SK-N-SH treated with all-trans-retinoic acid at 6 μM for 48 hours (cell line): ENCODE data around the gene CLDN2.

Experiments used
- ATAC-seq: fragments of 200-7000 bp; cut with Tn5 transposase; 3 replicates; pipeline ENCODE4 v1.9.1; 2020; ENCODE audit warnings: mild to moderate bottlenecking, moderate library complexity
- ARNTL ChIP-seq: fragments of 450-650 bp; formaldehyde crosslinking; IDR thresholded peaks from 2 replicates; pipeline ENCODE4 v1.5.0; 2020; ENCODE audit warnings: low read depth, mild to moderate bottlenecking, moderate library complexity, borderline replicate concordance
- BACH2 ChIP-seq: fragments of 250-450 bp; sonication (Bioruptor Pico); IDR thresholded peaks from 2 replicates; pipeline ENCODE4 v1.9.0; 2021; ENCODE audit warnings: mild to moderate bottlenecking, borderline replicate concordance
- CSDC2 ChIP-seq: fragments of 250-450 bp; sonication (Bioruptor Pico); IDR thresholded peaks from 2 replicates; pipeline ENCODE4 v1.5.0; 2020; ENCODE audit warnings: mild to moderate bottlenecking, moderate library complexity
- ESRRG ChIP-seq: fragments of 250-450 bp; sonication (Bioruptor Pico); IDR thresholded peaks from 2 replicates; pipeline ENCODE4 v1.6.1; 2021; ENCODE audit warnings: mild to moderate bottlenecking
- GLIS3 ChIP-seq: fragments of 250-450 bp; sonication (Bioruptor Pico); IDR thresholded peaks from 2 replicates; pipeline ENCODE4 v1.5.0; 2020; ENCODE audit warnings: mild to moderate bottlenecking, moderate library complexity
- ISL1 ChIP-seq: fragments of 250-450 bp; sonication (Bioruptor Pico); IDR thresholded peaks from 2 replicates; pipeline ENCODE4 v2.1.2; 2022; ENCODE audit warnings: mild to moderate bottlenecking, moderate library complexity
- OSR1 ChIP-seq: fragments of 250-450 bp; sonication (Bioruptor Pico); IDR thresholded peaks from 2 replicates; pipeline ENCODE4 v1.8.0; 2022; ENCODE audit warnings: moderate library complexity, mild to moderate bottlenecking, inconsistent platforms
- PPARA ChIP-seq: fragments of 250-450 bp; sonication (Bioruptor Pico); IDR thresholded peaks from 2 replicates; pipeline ENCODE4 v1.5.0; 2020; ENCODE audit warnings: mild to moderate bottlenecking, borderline replicate concordance
- RARB ChIP-seq: fragments of 250-450 bp; sonication (Bioruptor Pico); IDR thresholded peaks from 2 replicates; pipeline ENCODE4 v1.8.0; 2021; ENCODE audit warnings: mild to moderate bottlenecking, moderate library complexity
- SNAI2 ChIP-seq: fragments of 250-450 bp; sonication (Bioruptor Pico); IDR thresholded peaks from 2 replicates; pipeline ENCODE4 v1.5.0; 2020; ENCODE audit warnings: mild to moderate bottlenecking, moderate library complexity
- TCF4 ChIP-seq: fragments of 250-450 bp; sonication (Bioruptor Pico); IDR thresholded peaks from 2 replicates; pipeline ENCODE4 v1.8.0; 2021; ENCODE audit warnings: mild to moderate bottlenecking, moderate library complexity, borderline replicate concordance
- TOX ChIP-seq: fragments of 250-450 bp; sonication (Bioruptor Pico); IDR thresholded peaks from 2 replicates; pipeline ENCODE4 v1.8.0; 2021; ENCODE audit warnings: mild to moderate bottlenecking, moderate library complexity, borderline replicate concordance
- ZC3H10 ChIP-seq: fragments of 250-450 bp; sonication (Bioruptor Pico); IDR thresholded peaks from 2 replicates; pipeline ENCODE4 v1.5.1; 2021; ENCODE audit warnings: mild to moderate bottlenecking, moderate library complexity
- ZFP3 ChIP-seq: fragments of 250-450 bp; sonication (Bioruptor Pico); IDR thresholded peaks from 2 replicates; pipeline ENCODE4 v1.5.0; 2020; ENCODE audit warnings: mild to moderate bottlenecking, moderate library complexity
- ZFP30 ChIP-seq: fragments of 450-650 bp; formaldehyde crosslinking; IDR thresholded peaks from 2 replicates; pipeline ENCODE4 v1.5.0; 2022; ENCODE audit warnings: mild to moderate bottlenecking, moderate library complexity
- ZNF565 ChIP-seq: fragments of 450-650 bp; formaldehyde crosslinking; conservative IDR thresholded peaks from 2 replicates; pipeline ENCODE4 v1.5.0; 2020; ENCODE audit warnings: low read depth, mild to moderate bottlenecking, moderate library complexity
- ZNF70 ChIP-seq: fragments of 450-650 bp; formaldehyde crosslinking; IDR thresholded peaks from 2 replicates; pipeline ENCODE4 v1.5.0; 2020; ENCODE audit warnings: mild to moderate bottlenecking, moderate library complexity
- TF ChIP-seq, protein P1 (sequence below): fragments of 250-450 bp; sonication (Bioruptor Pico); IDR thresholded peaks from 2 replicates; pipeline ENCODE4 v1.5.1; 2020; ENCODE audit warnings: low read depth, mild to moderate bottlenecking, moderate library complexity
- TF ChIP-seq, protein P2 (sequence below): fragments of 250-450 bp; sonication (Bioruptor Pico); IDR thresholded peaks from 2 replicates; pipeline ENCODE4 v1.8.0; 2021; ENCODE audit warnings: low read depth, mild to moderate bottlenecking, moderate library complexity, borderline replicate concordance
- TF ChIP-seq, protein P3 (sequence below): fragments of 250-450 bp; sonication (Bioruptor Pico); IDR thresholded peaks from 2 replicates; pipeline ENCODE4 v1.5.1; 2021; ENCODE audit warnings: mild to moderate bottlenecking, moderate library complexity

The CLDN2 gene

DNA sequence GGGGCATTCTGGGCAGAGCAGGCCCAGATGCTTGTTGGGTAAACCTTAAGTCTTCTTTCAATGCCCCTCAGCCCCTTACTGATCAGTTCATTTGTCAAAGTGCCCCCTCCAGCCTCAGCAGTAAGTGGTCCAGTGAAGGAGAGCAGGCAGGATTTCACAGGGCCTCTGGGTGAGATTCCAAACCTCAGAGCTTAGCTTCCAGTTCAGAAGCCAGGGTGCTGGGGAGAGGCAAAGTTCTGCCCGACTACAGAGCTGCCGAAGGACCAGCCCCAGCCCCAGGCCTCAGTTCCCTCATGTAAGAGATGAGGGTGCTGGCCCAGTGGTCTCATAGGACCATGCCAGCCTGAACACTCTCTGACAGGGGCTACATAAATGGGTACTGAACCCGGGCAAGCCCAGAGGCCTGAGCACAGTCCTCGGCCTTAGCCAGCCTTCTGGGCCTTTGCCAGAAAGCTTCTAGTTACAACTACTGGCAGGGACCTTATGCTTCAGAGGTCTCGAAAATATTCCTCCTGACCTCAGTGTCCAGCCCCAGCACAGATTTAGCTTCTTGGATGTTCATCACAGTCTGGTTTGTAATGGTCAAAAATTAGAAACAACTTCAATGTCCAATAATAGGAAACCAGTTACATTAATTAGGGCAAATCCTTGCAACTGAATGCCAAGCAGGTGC is 16.2 kb upstream of the CLDN2 start:
- TF ChIP-seq CSDC2 (no peak), TCF4 (CRISPR knock-in tag) (no peak), BACH2 (CRISPR knock-in tag) (no peak)
- no peak for ATAC-seq

DNA sequence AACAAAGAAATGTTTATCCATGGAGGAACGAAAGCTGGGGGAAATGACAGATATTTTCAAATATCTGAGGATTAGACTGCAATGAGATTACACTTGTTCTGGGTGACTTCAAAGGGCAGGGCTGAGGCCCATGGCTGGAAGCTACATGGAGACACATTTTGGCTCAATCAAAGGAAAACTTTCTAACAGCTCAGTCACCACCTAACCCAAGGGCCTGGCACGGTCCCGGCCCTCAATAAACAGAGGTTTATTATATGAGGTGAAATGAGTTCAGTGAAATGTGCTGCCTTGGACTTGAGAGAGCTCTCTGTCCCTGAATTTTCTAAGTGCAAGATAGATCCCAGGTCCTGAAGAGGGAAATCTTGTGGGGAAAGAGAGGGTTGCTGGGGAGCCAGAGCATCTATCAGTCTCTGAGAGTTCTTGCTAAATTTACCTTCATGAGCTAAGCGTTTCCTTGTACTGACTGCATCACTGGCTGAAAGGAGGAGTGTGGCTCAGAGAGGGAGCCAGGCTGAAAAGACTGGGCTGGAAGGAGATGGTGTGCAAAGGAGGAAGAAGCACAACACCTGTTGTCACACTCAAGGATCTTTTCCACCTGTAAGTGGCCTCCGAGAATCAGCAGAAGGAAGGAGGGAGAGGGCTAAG is 15.0 kb upstream of the CLDN2 start:
- ATAC-seq: no peak
- no peak for TF ChIP-seq RARB (CRISPR knock-in tag)
- TF ChIP-seq, protein P1, sequence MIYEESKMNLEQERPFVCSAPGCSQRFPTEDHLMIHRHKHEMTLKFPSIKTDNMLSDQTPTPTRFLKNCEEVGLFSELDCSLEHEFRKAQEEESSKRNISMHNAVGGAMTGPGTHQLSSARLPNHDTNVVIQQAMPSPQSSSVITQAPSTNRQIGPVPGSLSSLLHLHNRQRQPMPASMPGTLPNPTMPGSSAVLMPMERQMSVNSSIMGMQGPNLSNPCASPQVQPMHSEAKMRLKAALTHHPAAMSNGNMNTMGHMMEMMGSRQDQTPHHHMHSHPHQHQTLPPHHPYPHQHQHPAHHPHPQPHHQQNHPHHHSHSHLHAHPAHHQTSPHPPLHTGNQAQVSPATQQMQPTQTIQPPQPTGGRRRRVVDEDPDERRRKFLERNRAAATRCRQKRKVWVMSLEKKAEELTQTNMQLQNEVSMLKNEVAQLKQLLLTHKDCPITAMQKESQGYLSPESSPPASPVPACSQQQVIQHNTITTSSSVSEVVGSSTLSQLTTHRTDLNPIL (CRISPR knock-in tag): no peak
- no peak for TF ChIP-seq ZNF70 (CRISPR knock-in tag)
- TF ChIP-seq PPARA (CRISPR knock-in tag): no peak
- no peak for TF ChIP-seq SNAI2
- no peak for TF ChIP-seq TOX (CRISPR knock-in tag)
- no peak for TF ChIP-seq GLIS3 (CRISPR knock-in tag)

DNA sequence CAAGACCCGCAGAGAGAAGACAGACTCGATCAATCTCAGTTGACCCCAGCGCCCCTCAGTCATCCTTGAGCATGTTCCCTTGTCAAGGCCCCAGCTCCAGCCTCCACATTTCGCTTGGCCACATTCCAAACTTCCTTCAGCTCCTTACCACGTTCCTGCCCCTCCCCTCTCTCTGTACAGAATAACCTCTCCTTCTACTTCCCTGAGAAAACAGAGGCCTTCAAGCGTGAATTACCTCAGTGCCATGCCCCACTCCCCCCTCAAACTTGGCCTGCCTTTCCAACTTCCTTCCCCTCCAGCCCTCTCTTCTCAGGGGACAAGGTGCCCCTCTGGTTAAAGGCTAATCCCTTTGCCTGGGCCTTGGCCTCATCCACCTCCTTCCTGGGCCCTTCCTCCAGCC is 13.8 kb upstream of the CLDN2 start:
- TF ChIP-seq ZNF70 (CRISPR knock-in tag) (no peak), ARNTL (no peak), ISL1 (no peak), BACH2 (CRISPR knock-in tag) (no peak), GLIS3 (CRISPR knock-in tag) (no peak), OSR1 (CRISPR knock-in tag) (no peak), RARB (CRISPR knock-in tag) (no peak), ZFP30 (CRISPR knock-in tag) (no peak), ZNF565 (no peak), ZC3H10 (CRISPR knock-in tag) (no peak)
- TF ChIP-seq, protein P2, sequence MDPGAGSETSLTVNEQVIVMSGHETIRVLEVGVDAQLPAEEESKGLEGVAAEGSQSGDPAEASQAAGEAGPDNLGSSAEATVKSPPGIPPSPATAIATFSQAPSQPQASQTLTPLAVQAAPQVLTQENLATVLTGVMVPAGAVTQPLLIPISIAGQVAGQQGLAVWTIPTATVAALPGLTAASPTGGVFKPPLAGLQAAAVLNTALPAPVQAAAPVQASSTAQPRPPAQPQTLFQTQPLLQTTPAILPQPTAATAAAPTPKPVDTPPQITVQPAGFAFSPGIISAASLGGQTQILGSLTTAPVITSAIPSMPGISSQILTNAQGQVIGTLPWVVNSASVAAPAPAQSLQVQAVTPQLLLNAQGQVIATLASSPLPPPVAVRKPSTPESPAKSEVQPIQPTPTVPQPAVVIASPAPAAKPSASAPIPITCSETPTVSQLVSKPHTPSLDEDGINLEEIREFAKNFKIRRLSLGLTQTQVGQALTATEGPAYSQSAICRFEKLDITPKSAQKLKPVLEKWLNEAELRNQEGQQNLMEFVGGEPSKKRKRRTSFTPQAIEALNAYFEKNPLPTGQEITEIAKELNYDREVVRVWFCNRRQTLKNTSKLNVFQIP (CRISPR knock-in tag): no peak
- TF ChIP-seq, protein P1 (CRISPR knock-in tag): no peak
- TF ChIP-seq, protein P3, sequence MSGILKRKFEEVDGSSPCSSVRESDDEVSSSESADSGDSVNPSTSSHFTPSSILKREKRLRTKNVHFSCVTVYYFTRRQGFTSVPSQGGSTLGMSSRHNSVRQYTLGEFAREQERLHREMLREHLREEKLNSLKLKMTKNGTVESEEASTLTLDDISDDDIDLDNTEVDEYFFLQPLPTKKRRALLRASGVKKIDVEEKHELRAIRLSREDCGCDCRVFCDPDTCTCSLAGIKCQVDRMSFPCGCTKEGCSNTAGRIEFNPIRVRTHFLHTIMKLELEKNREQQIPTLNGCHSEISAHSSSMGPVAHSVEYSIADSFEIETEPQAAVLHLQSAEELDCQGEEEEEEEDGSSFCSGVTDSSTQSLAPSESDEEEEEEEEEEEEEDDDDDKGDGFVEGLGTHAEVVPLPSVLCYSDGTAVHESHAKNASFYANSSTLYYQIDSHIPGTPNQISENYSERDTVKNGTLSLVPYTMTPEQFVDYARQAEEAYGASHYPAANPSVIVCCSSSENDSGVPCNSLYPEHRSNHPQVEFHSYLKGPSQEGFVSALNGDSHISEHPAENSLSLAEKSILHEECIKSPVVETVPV: no peak
- ATAC-seq: no peak

DNA sequence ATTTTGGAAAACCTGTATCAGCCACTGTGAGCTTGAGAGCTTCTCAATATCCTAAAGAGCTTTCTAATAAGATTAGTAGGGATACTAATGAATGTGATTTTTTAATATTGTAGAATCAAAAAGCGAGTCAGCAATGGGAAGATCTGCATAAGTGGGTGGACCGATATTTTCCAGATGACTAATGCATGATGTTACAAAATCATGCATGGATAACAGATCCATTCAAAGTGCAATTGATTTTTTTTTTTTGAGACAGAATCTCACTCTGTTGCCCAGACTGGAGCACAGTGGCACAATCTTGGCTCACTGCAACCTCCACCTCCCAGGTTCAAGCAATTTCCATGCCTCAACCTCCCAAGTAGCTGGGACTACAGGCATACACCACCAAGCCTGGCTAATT is 7.3 kb upstream of the CLDN2 start:
- no peak for ATAC-seq

DNA sequence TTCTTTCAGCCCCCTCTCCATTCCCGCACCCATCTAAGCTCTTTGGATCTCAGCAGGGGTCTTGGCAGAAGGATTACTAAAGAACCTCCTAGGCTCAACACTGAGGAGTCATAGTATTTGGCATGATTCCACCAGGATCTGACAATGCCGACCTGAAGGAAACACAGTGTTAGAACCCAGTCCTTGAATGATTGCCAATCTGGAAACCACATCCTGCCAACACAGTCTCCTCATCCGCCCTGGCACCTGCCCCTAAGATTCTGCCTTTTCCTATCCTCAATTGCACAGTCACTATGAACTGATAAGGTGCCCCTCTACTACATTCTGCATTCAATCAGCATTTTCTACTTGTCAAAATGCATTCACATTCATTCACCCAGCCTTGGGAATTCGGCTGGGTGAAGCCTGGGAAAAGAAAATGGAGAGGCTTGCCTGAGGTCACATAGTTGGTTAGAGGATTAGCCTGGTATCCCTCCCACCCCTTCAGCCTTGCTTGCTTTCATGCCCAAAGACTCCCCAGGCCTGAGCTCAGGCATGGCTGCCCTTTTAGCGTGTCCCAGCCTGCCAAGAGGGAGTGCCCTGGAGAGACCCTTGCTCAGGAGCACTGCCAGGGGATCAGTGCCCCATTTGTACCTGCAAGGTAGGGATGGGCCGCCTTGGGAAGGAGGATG is 2.2 kb upstream of the CLDN2 start:
- ATAC-seq: peak; percentile 79
- TF ChIP-seq ZNF70 (CRISPR knock-in tag) (no peak), ZFP30 (CRISPR knock-in tag) (no peak), OSR1 (CRISPR knock-in tag) (no peak), TCF4 (CRISPR knock-in tag) (no peak), GLIS3 (CRISPR knock-in tag) (no peak), ESRRG (no peak), CSDC2 (no peak), ARNTL (no peak), ZFP3 (CRISPR knock-in tag) (no peak), RARB (CRISPR knock-in tag) (no peak), ISL1 (no peak), ZC3H10 (CRISPR knock-in tag) (no peak), PPARA (CRISPR knock-in tag) (no peak)
- TF ChIP-seq, protein P1 (CRISPR knock-in tag): no peak
- TF ChIP-seq, protein P2 (CRISPR knock-in tag): no peak

More for the DNA sequence above, 7.3 kb upstream of the CLDN2 start:
- TF ChIP-seq CSDC2 (no peak), GLIS3 (CRISPR knock-in tag) (no peak)
